Smooth muscle cell (in vitro differentiated cells): ENCODE data around the gene ACSM6. TPM values are rescaled to one million over a fixed set of nuclear protein-coding genes. Genes with fewer than 3 reads are reported as not detected.

Source experiments
- DNase-seq: peaks from one replicate; lab custom pipeline; 2025; ENCODE audit not compliant: unreplicated experiment; lab: John Stamatoyannopoulos, UW
- H2AFZ ChIP-seq: fragments of 200-600 bp; sonication (generic); 2 replicates; pipeline ENCODE4 v1.6.0; 2016; ENCODE audit warnings: antibody characterized with exemption, low read depth, mild to moderate bottlenecking
- H3F3A ChIP-seq: fragments of 200-600 bp; sonication (generic); 2 replicates; pipeline ENCODE4 v1.6.0; 2017; ENCODE audit warnings: antibody characterized with exemption, low read depth
- H3K27ac ChIP-seq: fragments of 200-600 bp; sonication (generic); 2 replicates; pipeline ENCODE4 v1.5.1; 2016; ENCODE audit warnings: low read depth, mild to moderate bottlenecking
- H3K27me3 ChIP-seq: fragments of 200-600 bp; sonication (generic); 2 replicates; pipeline ENCODE4 v1.6.1; 2016; ENCODE audit warnings: low read depth, mild to moderate bottlenecking
- H3K36me3 ChIP-seq: fragments of 200-600 bp; sonication (generic); 2 replicates; pipeline ENCODE4 v1.5.1; 2016; ENCODE audit warnings: low read depth
- H3K4me1 ChIP-seq: fragments of 200-600 bp; sonication (generic); 2 replicates; pipeline ENCODE4 v1.5.1; 2016; ENCODE audit warnings: low read depth
- H3K4me2 ChIP-seq: fragments of 200-600 bp; sonication (generic); 2 replicates; pipeline ENCODE4 v1.6.0; 2016; ENCODE audit warnings: mild to moderate bottlenecking
- H3K4me3 ChIP-seq: fragments of 200-600 bp; sonication (generic); 2 replicates; pipeline ENCODE4 v1.5.1; 2016; ENCODE audit warnings: mild to moderate bottlenecking
- H3K79me2 ChIP-seq: fragments of 200-600 bp; sonication (generic); 2 replicates; pipeline ENCODE4 v1.6.0; 2016; ENCODE audit warnings: low read depth, mild to moderate bottlenecking
- H3K9ac ChIP-seq: fragments of 200-600 bp; sonication (generic); 2 replicates; pipeline ENCODE4 v1.6.0; 2016; ENCODE audit warnings: low read depth
- H3K9me3 ChIP-seq: fragments of 200-600 bp; sonication (generic); replicated peaks from 2 replicates; pipeline ENCODE4 v1.5.1; 2016; ENCODE audit warnings: low read depth
- H4K20me1 ChIP-seq: fragments of 200-600 bp; sonication (generic); 2 replicates; pipeline ENCODE4 v1.6.0; 2016; ENCODE audit warnings: low read depth
- CTCF ChIP-seq: fragments of 200-600 bp; sonication (generic); IDR thresholded peaks from 2 replicates; pipeline ENCODE4 v1.5.1; 2017; ENCODE audit warnings: borderline replicate concordance, mild to moderate bottlenecking, antibody characterized with exemption; ENCODE audit not compliant: insufficient read depth, poor library complexity, severe bottlenecking
- WGBS: methylation state at CpG from one replicate; pipeline ENCODE4 v1.1.7; 2016; ENCODE audit warnings: low lambda C conversion rate; 5-methylcytosine and 5-hydroxymethylcytosine counted together
- polyA plus RNA-seq: library from polyadenylated mRNA; unstranded; fragments of >200 nt; fragmentation: Nextera tagmentation; extraction: Ambion mirVana; gene quantifications from 2 replicates; pipeline ENCODE4 v1.2.1, GENCODE V29; 2016
- total RNA-seq: library from RNA; depleted of rRNA; stranded (reverse); fragments of >200 nt; gene quantifications from 2 replicates; pipeline ENCODE4 v1.2.3, GENCODE V29; 2014

Gene ACSM6
- total and polyA plus RNA-seq, 2 experiments from 2014 or later: not detected

- H3K27me3 ChIP-seq: no peaks in the 10 kb centered on the region
- no peak overlapping the region for H3K27ac ChIP-seq
- H4K20me1 ChIP-seq: no peaks in the 10 kb centered on the region
- no peak for DNase-seq
- H3K9me3 ChIP-seq: no peaks in the 10 kb centered on the region
- no peak overlapping the region for H3K4me3 ChIP-seq
- no peak overlapping the region for H3K9ac ChIP-seq
- no peak overlapping the region for H3K4me2 ChIP-seq
- WGBS: 91% methylated on average over 7 of the region's 7 CpGs
- no peak for TF ChIP-seq CTCF
- H3K79me2 ChIP-seq: peaks cover 62% of the 10 kb centered on the region
- H3F3A ChIP-seq: peaks cover 10% of the 10 kb centered on the region
- H3K36me3 ChIP-seq: peaks cover 24% of the 10 kb centered on the region
- H3K4me1 ChIP-seq: peaks cover 10% of the 10 kb centered on the region
- no peak overlapping the region for H2AFZ ChIP-seq
Measured at GRCh38 chr10:95257849-95258248, 63.8 kb downstream of the ACSM6 start.

GRCh38 chr10:95260397-95260881, 66.4 kb downstream of the ACSM6 start:
- peak overlapping the region; percentile 90 for H3K9ac ChIP-seq
- 37% methylated on average over 3 of the region's 3 CpGs for WGBS

GRCh38 chr10:95260909-95261552, 67.0 kb downstream of the ACSM6 start:
- Histone ChIP-seq H3K4me1 (peaks cover 24% of the 10 kb centered on the region), H4K20me1 (no peaks in the 10 kb centered on the region), H3F3A (peaks cover 14% of the 10 kb centered on the region), H3K4me3 (no peak overlapping the region), H3K9ac (peak overlapping the region; percentile 90), H3K27me3 (no peaks in the 10 kb centered on the region), H2AFZ (no peak overlapping the region), H3K4me2 (peak overlapping the region; percentile 69), H3K27ac (peak overlapping the region; percentile 100), H3K36me3 (peaks cover 19% of the 10 kb centered on the region), H3K79me2 (peaks cover 33% of the 10 kb centered on the region), H3K9me3 (no peaks in the 10 kb centered on the region)
- no peak for DNase-seq
- 43% methylated on average over 4 of the region's 4 CpGs for WGBS
- TF ChIP-seq CTCF: no peak

More at GRCh38 chr10:95260397-95260881, 66.4 kb downstream of the ACSM6 start:
- Histone ChIP-seq H3K4me1 (peaks cover 24% of the 10 kb centered on the region), H3K79me2 (peaks cover 36% of the 10 kb centered on the region), H3K27me3 (no peaks in the 10 kb centered on the region), H3K4me2 (peak overlapping the region; percentile 69), H3K36me3 (peaks cover 22% of the 10 kb centered on the region), H3F3A (peaks cover 10% of the 10 kb centered on the region), H3K9me3 (no peaks in the 10 kb centered on the region), H4K20me1 (no peaks in the 10 kb centered on the region), H3K4me3 (no peak overlapping the region), H3K27ac (peak overlapping the region; percentile 100), H2AFZ (no peak overlapping the region)
- TF ChIP-seq CTCF: no peak
- no peak for DNase-seq

- peaks cover 14% of the 10 kb centered on the region for H3F3A ChIP-seq
- DNase-seq: no peak
- TF ChIP-seq CTCF: no peak
- no peaks in the 10 kb centered on the region for H3K9me3 ChIP-seq
- H3K4me1 ChIP-seq: peaks cover 32% of the 10 kb centered on the region
- H3K27ac ChIP-seq: peak overlapping the region; percentile 100
- peaks cover 13% of the 10 kb centered on the region for H3K36me3 ChIP-seq
- H3K79me2 ChIP-seq: peaks cover 25% of the 10 kb centered on the region
- H3K4me2 ChIP-seq: peak overlapping the region; percentile 69
- H2AFZ ChIP-seq: no peak overlapping the region
- WGBS: 89% methylated on average over 3 of the region's 3 CpGs
- peak overlapping the region; percentile 90 for H3K9ac ChIP-seq
- H3K4me3 ChIP-seq: no peak overlapping the region
- H4K20me1 ChIP-seq: no peaks in the 10 kb centered on the region
- H3K27me3 ChIP-seq: no peaks in the 10 kb centered on the region
Measured at GRCh38 chr10:95261926-95262325, 67.9 kb downstream of the ACSM6 start.
